ENCODE results near the gene SEMA5A.

Gene SEMA5A

GRCh38 chr5:9462109-9462508, 83.8 kb downstream of the SEMA5A start:
- Histone ChIP-seq H3K9ac (ENCODE audit: insufficient read length, low read depth) (no peak overlapping the region), H3K36me3 (ENCODE audit: insufficient read depth, insufficient read length, low read length) (no peaks in the 10 kb centered on the region), H3K9me3 (ENCODE audit: insufficient read depth, low read length) (peaks cover 12% of the 10 kb centered on the region; the same call in 1 of the 2 replicates), H3K27me3 (ENCODE audit: insufficient read depth, insufficient read length) (no peaks in the 10 kb centered on the region), H3K4me1 (ENCODE audit: insufficient read depth, insufficient read length) (no peaks in the 10 kb centered on the region), H3K4me3 (ENCODE audit: insufficient read length, low read depth) (no peak overlapping the region)
- TF ChIP-seq YY1 (IDR thresholded peaks at IDR 0.05; ENCODE audit: insufficient read depth, insufficient read length) (no peak), SUZ12 (IDR thresholded peaks at IDR 0.05; ENCODE audit: extremely low read depth, insufficient read depth, insufficient read length) (no peak), ZNF274 (IDR thresholded peaks at IDR 0.05; ENCODE audit: low read depth, low read length) (no peak)
- DNase-seq (ENCODE audit: low read depth, low spot score), result no peak

- Histone ChIP-seq H3K4me1 (ENCODE audit: insufficient read depth, insufficient read length) (no peaks in the 10 kb centered on the region), H3K9ac (ENCODE audit: insufficient read length, low read depth) (no peak overlapping the region), H3K4me3 (ENCODE audit: insufficient read length, low read depth) (no peak overlapping the region), H3K36me3 (ENCODE audit: insufficient read depth, insufficient read length, low read length) (no peaks in the 10 kb centered on the region), H3K9me3 (ENCODE audit: insufficient read depth, low read length) (peaks cover 12% of the 10 kb centered on the region; the same call in 1 of the 2 replicates), H3K27me3 (ENCODE audit: insufficient read depth, insufficient read length) (no peaks in the 10 kb centered on the region)
- TF ChIP-seq YY1 (IDR thresholded peaks at IDR 0.05; ENCODE audit: insufficient read depth, insufficient read length) (no peak), SUZ12 (IDR thresholded peaks at IDR 0.05; ENCODE audit: extremely low read depth, insufficient read depth, insufficient read length) (no peak), ZNF274 (IDR thresholded peaks at IDR 0.05; ENCODE audit: low read depth, low read length) (no peak)
- DNase-seq (ENCODE audit: low read depth, low spot score), result no peak
These were observed 84.8 kb downstream of the SEMA5A start for GRCh38 chr5:9460885-9461645.

- Histone ChIP-seq H3K27me3 (ENCODE audit: insufficient read depth, insufficient read length) (no peaks in the 10 kb centered on the region), H3K9me3 (ENCODE audit: insufficient read depth, low read length) (peaks cover 21% of the 10 kb centered on the region; the same call in 1 of the 2 replicates), H3K4me3 (ENCODE audit: insufficient read length, low read depth) (no peak overlapping the region), H3K4me1 (ENCODE audit: insufficient read depth, insufficient read length) (no peaks in the 10 kb centered on the region), H3K9ac (ENCODE audit: insufficient read length, low read depth) (no peak overlapping the region), H3K36me3 (ENCODE audit: insufficient read depth, insufficient read length, low read length) (no peaks in the 10 kb centered on the region)
- TF ChIP-seq SUZ12 (IDR thresholded peaks at IDR 0.05; ENCODE audit: extremely low read depth, insufficient read depth, insufficient read length) (no peak), YY1 (IDR thresholded peaks at IDR 0.05; ENCODE audit: insufficient read depth, insufficient read length) (no peak), ZNF274 (IDR thresholded peaks at IDR 0.05; ENCODE audit: low read depth, low read length) (no peak)
- no peak for DNase-seq (ENCODE audit: low read depth, low spot score)
These were observed 89.3 kb downstream of the SEMA5A start for GRCh38 chr5:9456435-9457042.

- Histone ChIP-seq H3K4me1 (ENCODE audit: insufficient read depth, insufficient read length) (no peaks in the 10 kb centered on the region), H3K4me3 (ENCODE audit: insufficient read length, low read depth) (no peak overlapping the region), H3K9ac (ENCODE audit: insufficient read length, low read depth) (no peak overlapping the region), H3K9me3 (ENCODE audit: insufficient read depth, low read length) (peaks cover 21% of the 10 kb centered on the region; the same call in 1 of the 2 replicates), H3K27me3 (ENCODE audit: insufficient read depth, insufficient read length) (no peaks in the 10 kb centered on the region), H3K36me3 (ENCODE audit: insufficient read depth, insufficient read length, low read length) (no peaks in the 10 kb centered on the region)
- TF ChIP-seq ZNF274 (IDR thresholded peaks at IDR 0.05; ENCODE audit: low read depth, low read length), result no peak
- no peak for TF ChIP-seq SUZ12 (IDR thresholded peaks at IDR 0.05; ENCODE audit: extremely low read depth, insufficient read depth, insufficient read length)
- TF ChIP-seq YY1 (IDR thresholded peaks at IDR 0.05; ENCODE audit: insufficient read depth, insufficient read length), result no peak
- DNase-seq (ENCODE audit: low read depth, low spot score), result no peak
These were observed 89.9 kb downstream of the SEMA5A start for GRCh38 chr5:9455826-9456434.

- no peak overlapping the region for H3K9ac ChIP-seq (ENCODE audit: insufficient read length, low read depth)
- H3K27me3 ChIP-seq (ENCODE audit: insufficient read depth, insufficient read length), result no peaks in the 10 kb centered on the region
- H3K9me3 ChIP-seq (ENCODE audit: insufficient read depth, low read length), result peaks cover 16% of the 10 kb centered on the region; the same call in 1 of the 2 replicates
- no peak for TF ChIP-seq YY1 (IDR thresholded peaks at IDR 0.05; ENCODE audit: insufficient read depth, insufficient read length)
- DNase-seq (ENCODE audit: low read depth, low spot score), result no peak
- no peaks in the 10 kb centered on the region for H3K36me3 ChIP-seq (ENCODE audit: insufficient read depth, insufficient read length, low read length)
- no peak overlapping the region for H3K4me3 ChIP-seq (ENCODE audit: insufficient read length, low read depth)
- H3K4me1 ChIP-seq (ENCODE audit: insufficient read depth, insufficient read length), result no peaks in the 10 kb centered on the region
These were observed 91.4 kb downstream of the SEMA5A start for GRCh38 chr5:9454491-9454890.

- no peaks in the 10 kb centered on the region for H3K4me1 ChIP-seq (ENCODE audit: insufficient read depth, insufficient read length)
- no peak overlapping the region for H3K9ac ChIP-seq (ENCODE audit: insufficient read length, low read depth)
- H3K4me3 ChIP-seq (ENCODE audit: insufficient read length, low read depth), result no peak overlapping the region
- no peaks in the 10 kb centered on the region for H3K36me3 ChIP-seq (ENCODE audit: insufficient read depth, insufficient read length, low read length)
- TF ChIP-seq ZNF274 (IDR thresholded peaks at IDR 0.05; ENCODE audit: low read depth, low read length) (no peak), YY1 (IDR thresholded peaks at IDR 0.05; ENCODE audit: insufficient read depth, insufficient read length) (no peak), SUZ12 (IDR thresholded peaks at IDR 0.05; ENCODE audit: extremely low read depth, insufficient read depth, insufficient read length) (no peak)
- H3K9me3 ChIP-seq (ENCODE audit: insufficient read depth, low read length), result peaks cover 12% of the 10 kb centered on the region; the same call in 1 of the 2 replicates
- no peak for DNase-seq (ENCODE audit: low read depth, low spot score)
- no peaks in the 10 kb centered on the region for H3K27me3 ChIP-seq (ENCODE audit: insufficient read depth, insufficient read length)
These were observed 91.8 kb downstream of the SEMA5A start for GRCh38 chr5:9454012-9454481.

- H3K9me3 ChIP-seq (ENCODE audit: insufficient read depth, low read length), result peaks cover 9% of the 10 kb centered on the region; the same call in 1 of the 2 replicates
- no peak overlapping the region for H3K9ac ChIP-seq (ENCODE audit: insufficient read length, low read depth)
- no peaks in the 10 kb centered on the region for H3K4me1 ChIP-seq (ENCODE audit: insufficient read depth, insufficient read length)
- no peaks in the 10 kb centered on the region for H3K36me3 ChIP-seq (ENCODE audit: insufficient read depth, insufficient read length, low read length)
- TF ChIP-seq YY1 (IDR thresholded peaks at IDR 0.05; ENCODE audit: insufficient read depth, insufficient read length) (no peak), ZNF274 (IDR thresholded peaks at IDR 0.05; ENCODE audit: low read depth, low read length) (no peak)
- H3K27me3 ChIP-seq (ENCODE audit: insufficient read depth, insufficient read length), result no peaks in the 10 kb centered on the region
- no peak overlapping the region for H3K4me3 ChIP-seq (ENCODE audit: insufficient read length, low read depth)
- no peak for DNase-seq (ENCODE audit: low read depth, low spot score)
These were observed 92.3 kb downstream of the SEMA5A start for GRCh38 chr5:9453480-9454011.

Measured in NT2/D1 (cell line).